Stimulated activated naive B cell treated with anti-CD40 and anti-IgM and Interleukin-4, amounts not matched to agents 10 μg/mL and 1 μg/mL and 100 μg/mL, for 72 hours (primary cell): ENCODE data around the gene SLC25A29.
"Not testable (repeated sequence)": the region's sequence is repeated elsewhere in the genome, so short reads cannot be mapped to it uniquely, and the experiment has no call there.

Experiments used
- ATAC-seq, 2 donors: fragments of 150-1000 bp; cut with Tn5 transposase; replicated peaks; 2 replicates each; pipeline ENCODE4 v1.10.0; 2021; ENCODE audit warnings: moderate library complexity in 1 of 2
- DNase-seq: peaks from one replicate; pipeline ENCODE4 v3.0.0; 2021
- H3K27ac Mint-ChIP-seq: one replicate; pipeline ENCODE4 v1.8.0; 2022; ENCODE audit warnings: mild to moderate bottlenecking, mixed read lengths
- H3K27me3 Mint-ChIP-seq, 2 donors: one replicate each; pipeline ENCODE4 v1.8.0; 2022; ENCODE audit warnings: mixed read lengths in 2 of 2
- H3K36me3 Mint-ChIP-seq, 2 donors: one replicate each; pipeline ENCODE4 v1.8.0; 2022; ENCODE audit warnings: mixed read lengths in 2 of 2, mild to moderate bottlenecking in 1 of 2
- H3K4me1 Mint-ChIP-seq, 2 donors: one replicate each; pipeline ENCODE4 v1.8.0; 2022; ENCODE audit warnings: mixed read lengths in 2 of 2, mild to moderate bottlenecking in 1 of 2
- H3K4me3 Mint-ChIP-seq, 2 donors: one replicate each; pipeline ENCODE4 v1.8.0; 2022; ENCODE audit warnings: mild to moderate bottlenecking in 2 of 2, mixed read lengths in 2 of 2, moderate library complexity in 1 of 2
- H3K9me3 Mint-ChIP-seq, 2 donors: one replicate each; pipeline ENCODE4 v1.8.0; 2022; ENCODE audit warnings: mixed read lengths in 2 of 2, mild to moderate bottlenecking in 1 of 2

SLC25A29 gene, protein sequence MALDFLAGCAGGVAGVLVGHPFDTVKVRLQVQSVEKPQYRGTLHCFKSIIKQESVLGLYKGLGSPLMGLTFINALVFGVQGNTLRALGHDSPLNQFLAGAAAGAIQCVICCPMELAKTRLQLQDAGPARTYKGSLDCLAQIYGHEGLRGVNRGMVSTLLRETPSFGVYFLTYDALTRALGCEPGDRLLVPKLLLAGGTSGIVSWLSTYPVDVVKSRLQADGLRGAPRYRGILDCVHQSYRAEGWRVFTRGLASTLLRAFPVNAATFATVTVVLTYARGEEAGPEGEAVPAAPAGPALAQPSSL

GRCh38 chr14:100306101-100306997 lies at the start of gene SLC25A29:
TSS of gene SLC25A29 (minus strand) at chr14:100306444. CDS start at chr14:100306232, 212 bp downstream.
- ATAC-seq (peak; percentile 87 to 92), DNase-seq (peak; percentile 75)
- peak within 1 kb of the TSS; percentile 89 to 92 for H3K4me3 Mint-ChIP-seq
- H3K4me1 Mint-ChIP-seq: peaks cover 30 to 54% of the 10 kb centered on the region in 2 donors
- H3K36me3 Mint-ChIP-seq: no peaks in the 10 kb centered on the region
- peak within 1 kb of the TSS; percentile 65 for H3K27ac Mint-ChIP-seq
- H3K27me3 Mint-ChIP-seq: no peaks in the 10 kb centered on the region
- no peaks in the 10 kb centered on the region for H3K9me3 Mint-ChIP-seq

- Mint-ChIP-seq H3K27me3 (no peaks in the 10 kb centered on the region), H3K9me3 (no peaks in the 10 kb centered on the region), H3K27ac (no peak overlapping the region), H3K36me3 (peaks cover 62 to 67% of the 10 kb centered on the region in 2 donors), H3K4me3 (peak overlapping the region in 1 of 2 donors; percentile 15), H3K4me1 (peaks cover 11 to 16% of the 10 kb centered on the region in 2 donors)
- no peak for ATAC-seq
- no peak for DNase-seq
Measured at GRCh38 chr14:100350986-100351385, 44.7 kb upstream of the SLC25A29 start.

GRCh38 chr14:100350276-100350926 lies 44.2 kb upstream of the SLC25A29 start:
- no peaks in the 10 kb centered on the region for H3K27me3 Mint-ChIP-seq
- H3K4me1 Mint-ChIP-seq: peaks cover 11 to 16% of the 10 kb centered on the region in 2 donors
- ATAC-seq (peak; percentile 41 to 57), DNase-seq (no peak)
- peaks cover 63 to 65% of the 10 kb centered on the region in 2 donors for H3K36me3 Mint-ChIP-seq
- H3K4me3 Mint-ChIP-seq: peak overlapping the region in 1 of 2 donors; percentile 15
- H3K27ac Mint-ChIP-seq: peak overlapping the region; percentile 83
- H3K9me3 Mint-ChIP-seq: no peaks in the 10 kb centered on the region

- DNase-seq: no peak
- ATAC-seq: no peak
- Mint-ChIP-seq H3K4me3 (no peak overlapping the region), H3K27ac (no peak overlapping the region), H3K27me3 (no peaks in the 10 kb centered on the region), H3K4me1 (peaks cover 11 to 17% of the 10 kb centered on the region in 2 donors), H3K9me3 (no peaks in the 10 kb centered on the region), H3K36me3 (peaks cover 58 to 61% of the 10 kb centered on the region in 2 donors)
Measured at GRCh38 chr14:100348784-100349685, 42.8 kb upstream of the SLC25A29 start.

DNA sequence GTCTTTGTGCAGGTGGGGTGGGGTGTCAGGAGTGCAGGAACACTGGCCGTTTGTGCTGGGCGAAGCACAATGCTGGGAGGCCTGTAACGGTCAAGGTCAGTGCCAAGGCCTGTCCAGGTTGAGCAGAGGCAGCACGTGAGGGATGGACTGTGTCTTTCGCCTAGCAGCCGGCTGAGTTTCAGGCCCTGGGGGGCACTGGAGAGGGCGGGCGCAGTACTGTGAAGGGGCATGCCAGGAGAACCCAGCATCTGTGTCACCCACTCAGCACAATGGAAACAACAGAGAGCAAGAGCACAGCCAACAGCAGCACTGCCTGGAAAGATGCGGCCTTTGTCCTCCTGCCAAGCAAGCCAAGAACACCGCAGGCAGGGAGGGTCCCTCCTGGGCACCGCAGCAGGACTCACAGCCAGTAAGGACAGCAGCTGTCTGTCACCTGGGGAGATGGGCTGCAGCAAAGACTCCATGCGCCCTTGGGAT lies 42.0 kb upstream of the SLC25A29 start:
- no peak for ATAC-seq
- H3K9me3 Mint-ChIP-seq: no peaks in the 10 kb centered on the region
- H3K4me3 Mint-ChIP-seq: no peak overlapping the region
- no peak overlapping the region for H3K27ac Mint-ChIP-seq
- H3K27me3 Mint-ChIP-seq: no peaks in the 10 kb centered on the region
- no peak for DNase-seq
- H3K36me3 Mint-ChIP-seq: peaks cover 61 to 65% of the 10 kb centered on the region in 2 donors
- peaks cover 14 to 24% of the 10 kb centered on the region in 2 donors for H3K4me1 Mint-ChIP-seq

- Mint-ChIP-seq H3K4me1 (peaks cover 25 to 42% of the 10 kb centered on the region in 2 donors), H3K27me3 (no peaks in the 10 kb centered on the region), H3K36me3 (peaks cover 61 to 73% of the 10 kb centered on the region in 2 donors)
Measured at GRCh38 chr14:100346306-100347091, 40.3 kb upstream of the SLC25A29 start.

GRCh38 chr14:100345711-100346110 lies 39.5 kb upstream of the SLC25A29 start:
- Mint-ChIP-seq H3K27ac (peak overlapping the region; percentile 42), H3K4me3 (no peak overlapping the region), H3K36me3 (peaks cover 62 to 72% of the 10 kb centered on the region in 2 donors), H3K4me1 (peaks cover 24 to 44% of the 10 kb centered on the region in 2 donors), H3K9me3 (no peaks in the 10 kb centered on the region), H3K27me3 (no peaks in the 10 kb centered on the region)
- DNase-seq (no peak), ATAC-seq (no peak)

More at GRCh38 chr14:100346306-100347091, 40.3 kb upstream of the SLC25A29 start:
- no peaks in the 10 kb centered on the region for H3K9me3 Mint-ChIP-seq
- DNase-seq: no peak
- no peak for ATAC-seq
- no peak overlapping the region for H3K4me3 Mint-ChIP-seq
- peak overlapping the region; percentile 44 for H3K27ac Mint-ChIP-seq

GRCh38 chr14:100344657-100345056 lies 38.4 kb upstream of the SLC25A29 start:
- not testable (repeated sequence) for DNase-seq, H3K4me3 Mint-ChIP-seq, H3K27me3 Mint-ChIP-seq, H3K9me3 Mint-ChIP-seq, ATAC-seq, H3K27ac Mint-ChIP-seq
- H3K4me1 Mint-ChIP-seq: peaks cover 26 to 45% of the 10 kb centered on the region in 2 donors
- peaks cover 65 to 74% of the 10 kb centered on the region in 2 donors for H3K36me3 Mint-ChIP-seq

DNA sequence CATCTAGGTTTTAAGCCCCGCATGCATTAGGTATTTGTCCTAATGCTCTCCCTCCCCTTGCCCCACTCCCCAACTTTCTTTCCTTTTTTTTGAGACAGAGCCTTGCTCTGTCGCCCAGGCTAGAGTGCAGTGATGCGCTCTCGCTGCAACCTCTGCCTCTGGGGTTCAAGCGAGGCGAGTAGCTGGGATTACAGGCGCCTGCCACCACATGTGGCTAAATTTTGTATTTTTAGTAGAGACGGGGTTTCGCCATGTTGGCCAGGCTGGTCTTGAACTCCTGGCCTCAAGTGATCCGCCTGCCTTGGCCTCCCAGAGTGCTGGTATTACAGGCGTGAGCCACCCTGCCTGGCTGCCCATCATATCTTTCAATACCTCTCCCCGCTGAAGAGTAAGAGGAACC lies 36.6 kb upstream of the SLC25A29 start:
- not testable (repeated sequence) for H3K9me3 Mint-ChIP-seq, H3K4me3 Mint-ChIP-seq, H3K27me3 Mint-ChIP-seq, DNase-seq, ATAC-seq
- H3K4me1 Mint-ChIP-seq: peaks cover 28 to 48% of the 10 kb centered on the region in 2 donors
- peak overlapping the region; percentile 89 for H3K27ac Mint-ChIP-seq
- peaks cover 57 to 78% of the 10 kb centered on the region in 2 donors for H3K36me3 Mint-ChIP-seq

DNA sequence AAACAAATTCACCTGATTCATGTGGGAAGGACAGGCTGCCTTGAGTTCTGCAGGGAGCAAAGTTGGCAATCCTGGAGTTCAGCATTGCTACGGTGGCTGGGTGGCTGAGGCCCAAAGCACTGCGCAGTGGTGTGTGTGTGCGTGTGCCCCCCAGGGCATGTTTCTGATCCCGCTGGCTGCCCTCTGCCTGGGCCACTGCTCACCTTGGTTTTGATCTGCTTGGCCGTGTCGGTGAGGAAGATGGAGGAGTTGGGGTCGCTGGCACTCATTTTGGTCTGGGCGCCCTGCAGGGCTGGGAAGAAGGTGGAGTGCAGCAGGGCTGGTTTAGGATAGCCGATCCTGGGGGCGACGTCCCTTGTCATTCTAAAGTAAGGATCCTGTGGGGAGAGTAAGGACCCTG lies 36.0 kb upstream of the SLC25A29 start:
- Mint-ChIP-seq H3K27me3 (no peaks in the 10 kb centered on the region), H3K4me3 (peak overlapping the region; percentile 33 to 34), H3K4me1 (peaks cover 29 to 48% of the 10 kb centered on the region in 2 donors), H3K9me3 (no peaks in the 10 kb centered on the region), H3K36me3 (peaks cover 59 to 81% of the 10 kb centered on the region in 2 donors), H3K27ac (peak overlapping the region; percentile 96)
- ATAC-seq (no peak), DNase-seq (no peak)

DNA sequence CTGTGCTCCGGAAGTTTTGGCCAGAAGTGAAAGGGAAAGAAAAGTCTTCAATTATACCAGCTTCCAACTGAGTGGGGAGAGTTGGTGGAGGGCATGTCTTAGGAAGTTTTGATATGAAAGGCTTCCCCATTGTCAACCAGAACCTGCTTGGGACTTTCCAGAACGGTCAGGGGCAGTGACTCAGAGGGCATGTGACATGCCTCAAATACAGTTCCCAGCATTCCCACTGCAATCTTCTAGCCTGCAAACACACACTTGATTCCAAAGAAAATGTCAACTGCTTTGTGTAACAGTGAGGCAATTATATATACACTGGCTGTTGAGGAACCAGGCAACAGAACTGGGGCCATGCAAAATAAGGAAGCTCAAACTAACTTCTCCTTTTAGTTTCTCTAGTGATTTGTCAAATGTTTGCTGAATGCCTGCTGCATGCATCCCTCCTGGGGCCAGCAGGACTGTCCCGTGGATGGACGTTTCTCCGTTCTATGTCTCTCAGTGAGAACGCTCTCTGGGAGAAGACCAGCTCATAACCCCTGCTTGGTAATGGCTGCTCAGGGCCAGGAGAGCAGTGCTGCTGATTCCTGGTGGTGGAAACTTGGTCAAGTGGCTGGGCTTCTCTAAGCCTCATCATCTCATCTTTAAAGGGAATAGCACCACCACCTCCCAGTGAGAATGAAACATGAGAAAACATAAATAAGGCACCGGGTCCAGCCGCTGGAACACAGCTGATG lies 35.2 kb upstream of the SLC25A29 start:
- peak; percentile 59 for DNase-seq

DNA sequence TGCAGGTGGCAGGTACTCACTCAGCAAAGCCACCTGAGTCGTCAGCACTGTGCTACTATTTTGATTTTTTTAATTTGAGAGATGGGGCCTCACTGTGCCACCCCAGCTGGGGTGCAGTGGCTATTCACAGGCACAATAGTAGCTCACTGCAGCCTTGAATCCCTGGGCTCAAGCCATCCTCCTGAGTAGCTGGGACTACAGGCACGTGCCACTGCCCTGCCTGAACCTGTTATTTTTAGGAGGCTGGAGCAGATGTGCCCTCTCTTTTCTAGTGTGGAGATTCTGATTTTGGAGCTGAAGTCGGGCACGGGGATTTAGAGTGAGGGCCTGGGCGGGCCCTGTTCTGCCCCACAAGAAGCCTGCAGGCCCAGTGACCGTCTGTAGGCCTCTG lies 34.2 kb upstream of the SLC25A29 start:
- H3K27ac Mint-ChIP-seq: peak overlapping the region; percentile 96
- peaks cover 31 to 48% of the 10 kb centered on the region in 2 donors for H3K4me1 Mint-ChIP-seq
- H3K9me3 Mint-ChIP-seq: no peaks in the 10 kb centered on the region
- H3K36me3 Mint-ChIP-seq: peaks cover 58 to 81% of the 10 kb centered on the region in 2 donors
- H3K27me3 Mint-ChIP-seq: no peaks in the 10 kb centered on the region
- H3K4me3 Mint-ChIP-seq: peak overlapping the region; percentile 50 to 62
- no peak for DNase-seq
- ATAC-seq: no peak

More for the DNA sequence above, 35.2 kb upstream of the SLC25A29 start:
- ATAC-seq: peak; percentile 92 to 93
- no peaks in the 10 kb centered on the region for H3K9me3 Mint-ChIP-seq
- H3K36me3 Mint-ChIP-seq: peaks cover 59 to 82% of the 10 kb centered on the region in 2 donors
- peak overlapping the region; percentile 70 to 76 for H3K4me3 Mint-ChIP-seq
- peaks cover 31 to 48% of the 10 kb centered on the region in 2 donors for H3K4me1 Mint-ChIP-seq
- H3K27ac Mint-ChIP-seq: peak overlapping the region; percentile 96
- H3K27me3 Mint-ChIP-seq: no peaks in the 10 kb centered on the region
